Epidermal melanocyte (primary cell): Measurements from ENCODE around the gene SPATA46.
A peak's percentile ranks its signal among the peaks of the same experiment; 100 is the strongest.

Source experiments
- DNase-seq: peaks from one replicate; pipeline ENCODE4 v3.0.0; 2011; ENCODE audit warnings: low spot score; ENCODE audit not compliant: insufficient read length

The SPATA46 gene

DNA sequence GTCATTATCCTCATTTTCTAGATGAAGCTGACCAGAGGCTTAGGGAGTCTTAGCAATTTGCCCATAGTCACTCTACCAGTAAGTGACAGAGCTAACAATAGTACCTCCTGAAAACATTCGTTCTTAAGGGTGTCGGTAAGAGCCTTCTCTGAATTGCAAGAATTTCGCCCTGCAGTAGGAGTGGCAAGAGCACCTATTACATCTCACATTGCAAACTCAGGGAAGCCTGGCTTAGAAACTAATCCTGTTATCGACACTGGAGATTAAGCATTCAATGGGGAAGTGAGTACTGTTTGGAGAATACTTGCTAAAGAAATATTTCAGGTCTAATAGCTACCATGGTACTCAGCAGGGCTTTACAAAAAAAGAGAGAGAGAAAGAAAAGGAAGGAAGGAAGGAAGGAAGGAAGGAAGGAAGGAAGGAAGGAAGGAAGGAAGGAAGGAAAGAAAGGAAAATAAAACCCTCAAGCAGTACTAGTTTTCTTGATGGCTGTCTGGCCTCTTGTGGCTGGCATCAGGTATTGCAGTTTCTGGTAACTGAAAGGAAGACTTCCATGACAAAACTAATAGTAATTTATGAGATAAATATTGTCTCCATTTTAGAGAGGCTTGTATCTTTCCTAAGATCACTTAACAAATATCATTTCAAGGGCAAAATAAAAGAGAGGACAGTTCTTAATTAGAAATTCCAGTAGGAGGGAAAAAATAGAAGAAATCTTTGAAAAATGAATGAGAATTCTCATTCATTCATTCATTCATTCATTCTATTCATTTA, 15.3 kb upstream of the SPATA46 start:
- peak; percentile 54 for DNase-seq

- DNase-seq = no peak
These were observed 13.9 kb upstream of the SPATA46 start for GRCh38 chr1:162390396-162391185.

GRCh38 chr1:162389971-162390370, 13.3 kb upstream of the SPATA46 start:
- DNase-seq = no peak

DNA sequence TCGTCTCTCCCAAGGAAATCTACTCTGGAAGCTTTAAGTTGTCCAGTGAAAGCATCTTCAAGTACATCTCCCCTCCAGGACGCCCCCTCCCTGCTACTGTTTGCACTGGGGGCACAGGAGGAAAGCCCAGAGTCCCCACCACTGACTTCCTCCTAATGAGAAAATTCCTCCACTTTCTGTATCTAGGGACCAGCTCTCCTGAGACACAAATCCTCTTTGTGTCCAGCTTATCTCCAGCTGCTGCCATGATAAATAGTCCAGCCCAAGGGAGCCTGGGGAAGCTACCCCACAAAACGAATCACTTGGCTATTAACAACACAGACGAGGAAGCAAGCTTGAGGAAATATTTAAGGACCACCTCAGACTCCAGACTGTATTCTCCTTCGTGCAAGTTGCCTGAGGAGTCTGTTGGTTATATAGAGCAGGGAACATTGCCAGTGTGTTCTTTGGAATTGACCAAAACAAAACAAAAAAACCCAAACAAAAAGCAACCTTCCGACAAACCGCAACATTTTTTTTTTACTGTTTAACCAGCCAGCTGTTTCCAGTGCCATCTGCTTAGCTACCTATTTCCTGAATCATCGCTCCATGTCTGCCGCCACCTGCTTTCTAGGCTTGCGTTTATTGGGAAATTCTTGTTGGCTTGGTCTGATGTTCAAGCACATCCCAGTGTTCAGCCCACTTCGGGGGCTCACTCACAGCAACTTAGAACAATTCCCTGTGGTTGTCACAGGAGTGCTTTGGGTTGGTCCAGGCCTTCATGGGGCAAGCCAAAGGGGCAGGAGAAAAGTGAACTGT, 12.6 kb upstream of the SPATA46 start:
- DNase-seq = peak; percentile 19

DNA sequence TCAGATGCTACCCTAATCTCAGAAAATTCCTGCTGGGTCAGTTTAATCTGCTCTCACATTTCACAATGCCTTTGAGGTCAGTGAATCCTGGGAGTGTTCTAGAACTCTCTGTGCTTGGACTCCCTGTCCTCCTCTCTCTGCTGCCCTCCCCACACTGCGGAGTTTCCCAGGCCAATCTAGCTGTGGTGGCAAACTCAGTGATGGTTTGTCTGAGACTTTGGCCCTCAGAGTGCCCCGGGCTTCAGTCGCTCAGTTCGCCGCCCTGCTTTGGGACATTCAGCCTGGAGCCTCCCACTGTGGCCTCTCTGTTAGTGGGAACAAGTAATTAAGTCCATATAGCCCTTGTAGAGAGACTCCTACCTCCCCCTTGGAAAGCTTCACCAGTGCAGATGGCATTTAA, 12.0 kb upstream of the SPATA46 start:
- DNase-seq = peak; percentile 8

GRCh38 chr1:162388083-162388594, 11.5 kb upstream of the SPATA46 start:
- DNase-seq = peak; percentile 8

DNA sequence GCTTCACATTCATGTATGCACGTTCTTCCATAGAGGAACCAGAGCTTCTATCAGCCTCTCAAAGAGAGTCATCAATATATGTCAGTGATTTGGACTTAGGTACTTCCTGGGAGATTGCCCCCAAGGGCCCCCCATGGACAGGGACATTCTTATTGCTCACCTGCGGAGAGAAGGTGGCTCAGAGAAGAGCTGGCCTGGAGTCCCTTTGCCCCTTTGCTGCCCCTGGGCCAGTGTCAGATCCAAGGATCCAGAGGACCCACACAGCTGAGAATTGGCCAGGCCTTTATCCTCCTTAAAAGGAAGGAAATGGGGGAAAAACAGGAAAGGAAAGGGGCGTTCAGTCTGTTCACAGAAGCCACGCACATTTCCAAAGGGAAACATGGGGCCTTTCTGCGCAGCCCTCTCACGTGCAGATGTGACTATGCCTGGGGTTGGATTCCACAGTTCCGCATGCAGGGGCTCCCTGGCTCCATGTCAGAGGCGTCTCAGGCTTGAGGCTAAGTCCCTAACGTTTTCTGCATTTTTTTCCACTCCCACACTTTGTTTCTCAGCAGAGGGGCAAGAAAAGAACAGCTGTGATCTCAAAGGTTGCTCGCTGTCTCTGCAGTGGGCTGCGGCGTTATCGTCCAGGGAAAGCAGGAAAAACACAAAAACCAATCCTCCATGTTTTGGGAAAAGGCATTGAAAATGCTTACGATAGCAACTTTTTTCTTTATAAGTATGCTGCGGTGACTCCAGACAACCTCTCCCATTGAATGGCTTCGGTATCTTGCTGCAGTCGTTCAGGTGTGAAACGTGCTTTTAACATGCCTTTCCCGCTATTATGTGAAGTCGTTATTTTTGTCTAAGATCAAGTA, 10.8 kb upstream of the SPATA46 start:
- DNase-seq = no peak

DNA sequence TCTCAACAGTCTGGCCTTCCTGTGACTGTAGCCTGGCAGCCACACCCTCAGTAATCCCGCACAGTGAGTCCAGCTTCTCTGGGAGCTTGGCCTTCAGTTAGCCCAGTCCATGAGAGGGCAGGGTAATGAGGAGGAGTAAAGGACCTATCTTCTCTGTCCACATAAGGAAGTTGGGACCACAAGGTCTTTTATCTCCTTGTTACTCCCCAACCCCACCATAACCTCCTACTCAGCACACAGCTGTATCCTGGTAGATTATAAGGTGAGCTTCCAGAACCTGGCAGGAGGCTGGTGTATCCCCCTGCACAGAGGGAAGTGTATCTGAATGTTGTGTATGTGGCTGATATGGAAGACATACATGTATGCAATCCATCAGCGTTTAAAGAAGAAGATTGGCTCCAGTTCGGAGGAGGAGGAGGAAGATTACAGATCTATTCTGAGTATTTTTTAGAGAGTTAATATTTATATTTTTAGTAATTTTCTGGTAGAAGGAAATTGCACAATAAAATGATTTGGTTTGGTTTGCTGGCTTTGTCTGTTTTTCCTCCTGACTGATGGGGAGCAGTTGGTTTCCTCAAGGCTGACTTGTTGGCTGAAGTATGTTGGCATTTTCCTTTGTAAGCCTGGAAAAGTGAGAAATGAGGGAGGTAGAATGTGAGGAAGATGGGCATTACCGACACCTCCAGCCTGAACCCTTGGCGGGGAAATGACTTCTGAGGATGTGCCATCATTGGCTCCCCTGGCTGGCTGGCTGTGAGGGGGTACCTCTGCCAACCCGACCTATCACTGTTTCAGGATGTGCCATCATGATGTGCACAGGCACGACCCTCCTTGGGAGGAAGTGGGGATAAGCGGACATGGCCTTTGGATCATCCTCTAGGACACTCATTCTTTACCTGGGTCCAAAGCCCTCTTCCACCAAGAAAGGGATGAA, 9.9 kb upstream of the SPATA46 start:
- DNase-seq = peak; percentile 8

DNA sequence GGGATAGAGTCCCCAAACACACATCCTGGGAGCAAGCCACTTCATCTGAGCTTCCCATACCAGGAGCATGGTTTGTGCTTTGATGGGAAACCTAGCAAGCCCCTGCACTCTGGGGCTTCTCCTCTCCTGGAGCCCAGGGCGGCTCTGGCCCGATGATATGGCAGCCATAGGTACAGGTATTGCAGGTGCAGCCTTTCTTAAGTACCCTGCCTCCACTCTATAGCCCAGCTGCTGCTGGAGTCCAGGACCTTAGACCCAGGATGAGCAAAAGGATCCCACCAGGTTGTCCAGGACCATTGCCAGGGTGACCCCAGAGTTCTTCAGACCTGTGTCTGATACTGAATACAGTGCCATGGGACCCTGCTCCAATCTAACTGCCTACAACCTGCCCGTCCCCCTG, 9.0 kb upstream of the SPATA46 start:
- peak; percentile 10 for DNase-seq

- DNase-seq = no peak
These were observed 8.6 kb upstream of the SPATA46 start for GRCh38 chr1:162385280-162385623.

DNA sequence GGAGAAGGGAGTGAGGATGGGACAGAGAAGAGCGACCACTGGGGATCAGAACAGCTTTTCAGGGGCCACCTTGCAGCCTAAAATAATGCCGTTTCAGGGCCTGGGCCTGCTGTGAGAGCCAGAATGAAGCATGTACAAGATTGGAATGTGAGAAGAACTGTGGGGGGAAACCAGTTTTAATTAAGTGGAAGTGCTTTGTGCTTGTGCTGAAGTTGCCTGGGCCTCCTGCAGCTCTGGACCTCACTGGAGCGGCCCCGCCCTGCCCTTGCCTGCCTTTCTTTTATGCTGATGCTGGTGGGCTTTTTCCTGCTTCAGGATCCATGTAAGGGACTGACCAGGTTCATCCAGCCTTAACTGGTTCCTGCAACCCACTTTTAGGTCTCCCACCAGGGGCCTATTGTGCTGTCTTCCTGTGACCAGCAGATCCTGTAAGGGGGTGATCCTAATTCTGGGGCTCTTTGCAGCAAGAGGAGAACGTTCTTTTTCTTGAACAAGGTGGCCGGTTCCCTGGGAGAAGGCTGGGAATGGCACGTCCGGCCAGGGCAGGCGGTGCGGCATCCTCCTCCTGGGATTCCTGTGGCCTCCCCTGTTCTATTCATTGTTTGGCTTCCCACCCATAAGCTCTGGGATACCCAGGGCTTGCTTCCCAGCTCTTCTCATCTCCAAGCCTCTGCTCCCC, 8.1 kb upstream of the SPATA46 start:
- DNase-seq = no peak

DNA sequence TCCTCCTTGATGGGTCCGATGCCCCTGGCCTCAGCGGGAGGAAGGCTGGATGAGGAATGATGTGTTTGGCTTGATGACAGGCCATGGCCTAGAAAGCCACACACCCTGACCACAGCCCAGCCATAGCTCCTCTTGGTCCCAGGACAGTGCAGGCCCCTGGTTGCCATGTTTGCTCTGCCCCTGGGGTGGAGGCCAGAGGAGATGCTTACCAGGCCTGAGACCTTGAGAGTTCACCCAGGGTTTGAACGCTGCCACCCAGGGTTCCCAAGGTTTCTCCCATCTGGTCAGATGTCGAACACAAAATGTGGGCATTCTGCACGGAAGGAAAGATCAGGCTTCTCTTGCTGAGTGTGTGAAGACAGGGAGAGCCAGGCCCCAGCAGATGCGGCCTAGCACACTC, 7.5 kb upstream of the SPATA46 start:
- no peak for DNase-seq

GRCh38 chr1:162383516-162383915, 6.9 kb upstream of the SPATA46 start:
- DNase-seq = peak; percentile 8

GRCh38 chr1:162383091-162383490, 6.4 kb upstream of the SPATA46 start:
- DNase-seq = peak; percentile 4

GRCh38 chr1:162381941-162382750, 5.5 kb upstream of the SPATA46 start:
- peak; percentile 14 for DNase-seq

GRCh38 chr1:162381383-162381782, 4.7 kb upstream of the SPATA46 start, which contains the start of gene C1orf226:
Gene C1orf226, plus strand, starts transcription at chr1:162381728. Its CDS starts 174 bp downstream, at chr1:162381902.
- no peak for DNase-seq

- no peak for DNase-seq
These were observed 3.6 kb upstream of the SPATA46 start for GRCh38 chr1:162380061-162380846.
